Epidermal melanocyte (primary cell): ENCODE measurements around the gene FAM50B.

ENCODE experiments used
- DNase-seq: peaks from one replicate; pipeline ENCODE4 v3.0.0; 2011; ENCODE audit warnings: low spot score; ENCODE audit not compliant: insufficient read length

FAM50B gene

DNA sequence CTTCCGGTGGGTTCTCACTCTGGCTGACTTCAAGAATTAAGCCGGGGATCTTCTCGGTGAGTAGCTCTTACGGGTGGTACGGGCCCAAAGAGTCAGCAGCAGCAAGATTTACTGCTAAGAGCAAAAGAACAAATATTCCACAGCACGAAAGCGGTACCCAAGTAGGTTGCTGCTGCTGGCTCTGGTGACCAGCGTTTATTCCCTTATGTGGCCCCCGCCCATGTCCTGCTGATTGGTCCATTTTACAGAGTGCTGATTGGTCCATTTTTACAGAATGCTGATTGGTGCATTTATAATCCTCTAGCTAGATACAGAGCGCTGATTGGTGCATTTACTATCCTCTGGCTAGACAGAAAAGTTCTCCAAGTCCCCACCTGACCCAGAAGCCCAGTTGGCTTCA lies 44.3 kb downstream of the FAM50B start:
- DNase-seq, result no peak

GRCh38 chr6:3893917-3894316 lies 44.7 kb downstream of the FAM50B start:
- DNase-seq, result no peak

DNA sequence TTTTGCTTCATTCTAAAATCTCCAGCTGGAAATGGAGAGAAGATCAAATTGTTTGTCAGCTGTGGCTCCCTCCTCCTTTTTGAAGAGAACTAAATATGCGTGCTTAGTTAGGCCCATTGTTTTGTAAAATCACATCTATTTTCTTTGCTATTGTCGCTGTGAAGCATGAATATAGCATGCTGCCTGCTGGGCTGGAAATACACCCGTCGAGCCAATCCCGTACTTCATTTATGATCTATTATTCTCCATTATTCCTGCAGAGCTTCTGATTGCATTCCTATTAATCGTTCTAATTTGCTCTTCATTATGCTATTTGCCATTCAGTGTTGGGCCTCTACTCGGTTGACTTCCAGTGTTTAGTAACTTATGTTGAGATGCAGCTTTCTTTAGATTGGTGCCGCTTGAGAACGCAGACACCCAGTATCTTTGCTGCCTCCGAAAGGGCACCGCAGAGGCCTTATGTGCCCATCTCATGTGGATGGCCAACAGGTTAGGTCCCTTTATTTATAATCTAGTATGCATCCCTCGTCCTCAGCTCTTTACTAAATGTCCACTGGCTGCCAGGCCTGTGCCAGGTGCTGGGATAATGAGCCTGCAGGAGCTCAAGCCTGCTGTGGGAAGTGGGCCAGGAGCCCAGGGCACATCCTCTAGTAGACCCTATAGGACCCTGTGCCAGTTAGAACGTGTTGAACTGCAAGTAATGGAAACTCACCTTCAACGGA lies 45.6 kb downstream of the FAM50B start:
- DNase-seq, result no peak

GRCh38 chr6:3895312-3895653 lies 46.1 kb downstream of the FAM50B start:
- no peak for DNase-seq

- DNase-seq, result no peak
These were observed 46.6 kb downstream of the FAM50B start for GRCh38 chr6:3895805-3896204.

GRCh38 chr6:3898265-3898994 lies 49.3 kb downstream of the FAM50B start:
- DNase-seq, result no peak

GRCh38 chr6:3899061-3899460 lies 49.9 kb downstream of the FAM50B start:
- no peak for DNase-seq

DNA sequence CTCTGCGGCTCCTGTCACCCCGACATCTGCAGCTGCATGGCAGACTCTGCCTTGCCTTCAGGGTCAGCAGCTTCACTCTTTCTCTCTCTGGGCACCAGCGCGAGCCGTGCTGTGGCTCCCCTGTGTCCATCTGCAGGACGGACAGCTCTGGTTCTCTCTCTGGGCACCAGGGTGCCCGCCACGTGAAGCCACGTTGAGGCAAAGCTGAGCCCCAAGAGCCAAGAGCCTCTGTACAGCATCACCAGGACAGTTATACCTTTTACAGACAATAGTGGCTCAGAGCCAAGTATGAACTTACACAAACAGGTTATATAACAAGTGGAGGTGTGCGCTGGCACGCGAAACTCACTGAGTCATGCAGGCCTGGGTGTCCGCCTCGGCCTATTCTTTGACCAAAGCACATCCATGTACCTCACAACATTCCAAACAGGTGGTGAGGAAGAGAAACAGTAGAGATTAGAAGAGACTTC lies 50.8 kb downstream of the FAM50B start:
- DNase-seq, result no peak
